ENCODE measurements around the gene FLVCR2. TPM values are rescaled to one million over a fixed set of nuclear protein-coding genes. Genes with fewer than 3 reads are reported as not detected.

The FLVCR2 gene
- total RNA-seq, 2 donors from 2014 or later, result 5.9 to 12.3 TPM

DNA sequence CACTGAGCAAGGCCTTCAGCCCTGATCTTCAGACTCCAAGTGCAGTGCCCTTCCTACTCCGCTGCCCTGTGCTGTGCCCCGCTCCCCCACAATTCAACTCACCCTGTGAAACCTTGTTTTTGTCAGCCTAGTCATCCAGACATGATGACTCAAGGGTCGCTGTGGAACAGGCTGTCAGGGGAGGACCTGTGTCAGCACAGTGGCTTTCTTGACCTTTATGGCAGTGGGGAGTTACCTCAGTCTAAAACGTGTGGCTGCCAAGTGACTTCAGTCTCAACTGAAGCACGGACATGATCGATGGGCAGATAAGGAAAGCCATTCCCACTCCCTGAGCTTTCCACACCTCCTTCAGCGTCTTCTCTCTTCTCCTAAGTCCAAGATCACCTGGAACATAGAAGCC lies 16.3 kb upstream of the FLVCR2 start:
- Mint-ChIP-seq H3K4me3 (peak overlapping the region; percentile 77 to 85), H3K27me3 (ENCODE audit: low read depth) (no peaks in the 10 kb centered on the region)

GRCh38 chr14:75562489-75562888 lies 15.9 kb upstream of the FLVCR2 start:
- H3K36me3 Mint-ChIP-seq (ENCODE audit: insufficient read depth in 2 of 2), result peaks cover 6 to 22% of the 10 kb centered on the region in 2 donors
- peak; percentile 33 to 42 for ATAC-seq (replicated peaks in 1 of 2)
- H3K27ac Mint-ChIP-seq, result peak overlapping the region; percentile 95
- no peaks in the 10 kb centered on the region for H3K27me3 Mint-ChIP-seq (ENCODE audit: low read depth)
- peak overlapping the region; percentile 77 to 85 for H3K4me3 Mint-ChIP-seq
- H3K4me1 Mint-ChIP-seq (ENCODE audit: low read depth), result peaks cover 98% of the 10 kb centered on the region
- no peak for DNase-seq
- H3K9me3 Mint-ChIP-seq, result peaks cover 4 to 5% of the 10 kb centered on the region in 2 donors

More for the DNA sequence above, 16.3 kb upstream of the FLVCR2 start:
- peaks cover 96% of the 10 kb centered on the region for H3K4me1 Mint-ChIP-seq (ENCODE audit: low read depth)
- peak; percentile 85 to 89 for DNase-seq
- H3K36me3 Mint-ChIP-seq (ENCODE audit: insufficient read depth in 2 of 2), result peaks cover 6 to 22% of the 10 kb centered on the region in 2 donors
- peak overlapping the region; percentile 95 for H3K27ac Mint-ChIP-seq
- peak; percentile 71 to 73 for ATAC-seq (replicated peaks in 1 of 2)
- H3K9me3 Mint-ChIP-seq, result peaks cover 4 to 5% of the 10 kb centered on the region in 2 donors

GRCh38 chr14:75563931-75564330 lies 14.5 kb upstream of the FLVCR2 start:
- Mint-ChIP-seq H3K36me3 (ENCODE audit: insufficient read depth in 2 of 2) (peaks cover 4 to 20% of the 10 kb centered on the region in 2 donors), H3K4me3 (no peak overlapping the region), H3K27ac (no peak overlapping the region), H3K27me3 (ENCODE audit: low read depth) (no peaks in the 10 kb centered on the region), H3K9me3 (peaks cover 4 to 5% of the 10 kb centered on the region in 2 donors), H3K4me1 (ENCODE audit: low read depth) (peaks cover 99% of the 10 kb centered on the region)
- no peak for DNase-seq
- no peak for ATAC-seq (replicated peaks in 1 of 2)

GRCh38 chr14:75565056-75565455 lies 13.4 kb upstream of the FLVCR2 start:
- ATAC-seq (replicated peaks in 1 of 2) (no peak), DNase-seq (no peak)
- H3K4me3 Mint-ChIP-seq, result peak overlapping the region in 1 of 2 donors; percentile 85
- no peak overlapping the region for H3K27ac Mint-ChIP-seq
- no peaks in the 10 kb centered on the region for H3K27me3 Mint-ChIP-seq (ENCODE audit: low read depth)
- H3K36me3 Mint-ChIP-seq (ENCODE audit: insufficient read depth in 2 of 2), result peaks cover 4 to 16% of the 10 kb centered on the region in 2 donors
- H3K9me3 Mint-ChIP-seq, result peaks cover 4 to 5% of the 10 kb centered on the region in 2 donors
- H3K4me1 Mint-ChIP-seq (ENCODE audit: low read depth), result peaks cover 99% of the 10 kb centered on the region

- peaks cover 99% of the 10 kb centered on the region for H3K4me1 Mint-ChIP-seq (ENCODE audit: low read depth)
- peak overlapping the region; percentile 83 for H3K27ac Mint-ChIP-seq
- ATAC-seq (replicated peaks in 1 of 2) (peak; percentile 79 to 83), DNase-seq (peak; percentile 85 to 93)
- H3K36me3 Mint-ChIP-seq (ENCODE audit: insufficient read depth in 2 of 2), result peaks cover 9 to 16% of the 10 kb centered on the region in 2 donors
- H3K9me3 Mint-ChIP-seq, result peaks cover 4 to 5% of the 10 kb centered on the region in 2 donors
- H3K4me3 Mint-ChIP-seq, result peak overlapping the region; percentile 85 to 88
- H3K27me3 Mint-ChIP-seq (ENCODE audit: low read depth), result no peaks in the 10 kb centered on the region
Measured at GRCh38 chr14:75566321-75566720, 12.1 kb upstream of the FLVCR2 start.

DNA sequence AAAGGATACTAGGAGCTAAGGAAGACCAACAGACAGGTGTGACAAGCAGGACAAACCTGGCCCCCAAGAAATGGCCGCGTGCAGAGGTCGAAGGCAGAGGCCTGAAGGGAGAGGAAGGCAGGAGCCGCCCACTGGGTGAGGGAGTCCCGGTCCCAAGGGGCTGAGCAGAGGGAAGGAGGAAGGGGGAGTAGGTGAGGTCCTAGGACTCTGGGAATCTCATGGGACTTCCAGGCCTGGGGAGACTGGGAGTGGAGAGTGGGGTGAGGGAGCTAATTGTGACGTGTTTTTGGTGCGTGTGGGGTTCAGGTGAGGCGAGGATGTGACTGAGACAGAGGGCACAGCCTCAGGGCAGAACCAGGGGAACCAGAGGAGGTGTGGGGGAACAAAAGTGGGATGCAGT lies 11.7 kb upstream of the FLVCR2 start:
- Mint-ChIP-seq H3K9me3 (peaks cover 3% of the 10 kb centered on the region in 2 donors), H3K4me1 (ENCODE audit: low read depth) (peaks cover 99% of the 10 kb centered on the region), H3K36me3 (ENCODE audit: insufficient read depth in 2 of 2) (peaks cover 9 to 16% of the 10 kb centered on the region in 2 donors), H3K4me3 (peak overlapping the region; percentile 85 to 88), H3K27ac (peak overlapping the region; percentile 83), H3K27me3 (ENCODE audit: low read depth) (peaks cover 2% of the 10 kb centered on the region)
- DNase-seq (no peak), ATAC-seq (replicated peaks in 1 of 2) (peak; percentile 5 to 6)

DNA sequence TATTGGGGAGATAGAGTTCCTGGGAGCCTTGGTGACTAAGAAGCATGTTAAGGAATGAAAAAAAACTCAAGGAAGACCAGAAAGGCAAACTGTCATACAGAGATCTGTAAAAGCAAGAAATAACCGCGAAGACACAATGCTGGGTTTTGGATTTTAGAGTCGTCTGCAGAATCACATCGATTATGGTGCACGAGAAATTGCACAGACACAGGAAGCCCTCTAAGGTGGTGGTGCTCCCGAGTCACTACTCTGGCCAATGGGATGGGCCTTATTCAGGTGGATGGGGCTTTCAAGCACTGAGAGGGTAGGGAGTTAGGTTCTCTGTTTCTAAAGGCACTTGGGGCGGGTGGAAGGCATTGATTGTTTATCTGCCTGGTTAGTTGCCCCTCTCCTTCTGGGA lies 10.3 kb upstream of the FLVCR2 start:
- DNase-seq (no peak), ATAC-seq (replicated peaks in 1 of 2) (peak in 1 of 2 donors; percentile 3)
- no peaks in the 10 kb centered on the region for H3K9me3 Mint-ChIP-seq
- H3K4me1 Mint-ChIP-seq (ENCODE audit: low read depth), result peaks cover 92% of the 10 kb centered on the region
- peaks cover 9 to 14% of the 10 kb centered on the region in 2 donors for H3K36me3 Mint-ChIP-seq (ENCODE audit: insufficient read depth in 2 of 2)
- peak overlapping the region; percentile 80 to 85 for H3K4me3 Mint-ChIP-seq
- H3K27me3 Mint-ChIP-seq (ENCODE audit: low read depth), result peaks cover 8% of the 10 kb centered on the region
- peak overlapping the region; percentile 92 for H3K27ac Mint-ChIP-seq

DNA sequence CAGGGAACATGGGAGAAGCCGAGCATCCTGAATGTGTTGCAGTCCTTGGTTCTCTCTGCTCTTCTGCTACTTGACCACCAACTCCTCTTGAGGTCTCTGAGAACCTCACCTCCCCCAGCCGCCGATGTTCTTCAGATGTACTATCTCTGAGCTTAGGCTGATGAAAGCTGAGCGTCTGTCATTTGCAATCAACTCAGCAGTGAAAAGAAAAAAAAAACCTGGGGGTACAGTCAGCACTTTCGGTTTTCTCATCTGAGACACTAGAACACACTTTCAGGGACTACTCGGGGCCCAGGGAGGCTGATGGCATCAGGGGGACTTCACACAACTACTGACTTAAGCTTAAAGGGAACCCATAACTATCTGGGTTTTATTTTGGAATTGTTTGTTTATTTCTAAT lies 9.6 kb upstream of the FLVCR2 start:
- ATAC-seq (replicated peaks in 1 of 2) (peak; percentile 25 to 32), DNase-seq (peak; percentile 65 to 67)
- peaks cover 8% of the 10 kb centered on the region for H3K27me3 Mint-ChIP-seq (ENCODE audit: low read depth)
- peak overlapping the region; percentile 76 for H3K27ac Mint-ChIP-seq
- H3K36me3 Mint-ChIP-seq (ENCODE audit: insufficient read depth in 2 of 2), result peaks cover 9 to 13% of the 10 kb centered on the region in 2 donors
- H3K4me3 Mint-ChIP-seq, result peak overlapping the region; percentile 80 to 85
- H3K4me1 Mint-ChIP-seq (ENCODE audit: low read depth), result peaks cover 86% of the 10 kb centered on the region
- no peaks in the 10 kb centered on the region for H3K9me3 Mint-ChIP-seq

DNA sequence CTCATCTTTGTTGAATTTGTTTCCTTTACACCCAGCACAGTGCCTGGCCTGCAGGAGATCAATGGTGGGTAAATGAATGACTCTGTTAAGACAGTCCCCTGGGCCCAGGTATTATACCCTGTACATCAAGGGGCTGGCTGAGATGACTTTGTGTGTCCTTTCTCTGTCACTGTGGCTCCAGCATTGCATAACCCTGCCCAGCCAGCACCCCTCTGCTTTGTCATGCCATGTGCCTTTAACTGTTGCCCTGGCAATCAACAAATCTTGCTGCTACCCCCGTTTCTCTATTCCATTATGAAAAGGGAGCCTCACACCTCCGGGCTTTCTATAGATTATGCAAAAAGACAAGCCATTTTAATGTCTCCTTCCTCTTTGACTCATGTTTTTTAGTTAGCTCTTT lies 7.6 kb upstream of the FLVCR2 start:
- peak; percentile 30 to 52 for ATAC-seq (replicated peaks in 1 of 2)
- peak overlapping the region; percentile 74 for H3K27ac Mint-ChIP-seq
- DNase-seq, result peak; percentile 51 to 66
- H3K36me3 Mint-ChIP-seq (ENCODE audit: insufficient read depth in 2 of 2), result peaks cover 9 to 11% of the 10 kb centered on the region in 2 donors
- peak overlapping the region; percentile 54 to 59 for H3K4me3 Mint-ChIP-seq
- peaks cover 67% of the 10 kb centered on the region for H3K4me1 Mint-ChIP-seq (ENCODE audit: low read depth)
- H3K9me3 Mint-ChIP-seq, result no peaks in the 10 kb centered on the region
- H3K27me3 Mint-ChIP-seq (ENCODE audit: low read depth), result peaks cover 8% of the 10 kb centered on the region

DNA sequence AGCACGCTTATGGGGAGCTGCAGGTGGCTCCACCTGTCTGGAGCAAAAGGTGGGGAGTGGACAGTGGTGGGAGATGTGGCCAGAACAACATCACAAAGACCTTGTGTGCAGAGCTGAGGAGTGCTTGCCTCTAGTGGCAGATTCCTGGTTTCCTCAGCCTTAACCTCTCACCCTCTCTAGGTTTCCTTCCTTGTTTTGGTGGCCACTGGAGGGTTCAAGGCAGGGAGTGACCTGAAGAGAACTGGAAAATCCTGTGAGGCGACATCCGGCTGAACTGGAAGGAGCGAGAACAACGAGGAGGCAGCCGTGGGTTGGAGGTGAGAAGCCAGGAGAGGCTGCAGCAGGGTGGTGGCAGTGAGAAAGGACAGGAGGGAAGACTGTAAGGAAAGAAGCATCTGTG lies 6.3 kb upstream of the FLVCR2 start:
- Mint-ChIP-seq H3K36me3 (ENCODE audit: insufficient read depth in 2 of 2) (peaks cover 4% of the 10 kb centered on the region in 2 donors), H3K27ac (no peak overlapping the region), H3K4me3 (no peak overlapping the region), H3K27me3 (ENCODE audit: low read depth) (peaks cover 8% of the 10 kb centered on the region), H3K4me1 (ENCODE audit: low read depth) (peaks cover 60% of the 10 kb centered on the region), H3K9me3 (no peaks in the 10 kb centered on the region)
- DNase-seq (no peak), ATAC-seq (replicated peaks in 1 of 2) (no peak)

DNA sequence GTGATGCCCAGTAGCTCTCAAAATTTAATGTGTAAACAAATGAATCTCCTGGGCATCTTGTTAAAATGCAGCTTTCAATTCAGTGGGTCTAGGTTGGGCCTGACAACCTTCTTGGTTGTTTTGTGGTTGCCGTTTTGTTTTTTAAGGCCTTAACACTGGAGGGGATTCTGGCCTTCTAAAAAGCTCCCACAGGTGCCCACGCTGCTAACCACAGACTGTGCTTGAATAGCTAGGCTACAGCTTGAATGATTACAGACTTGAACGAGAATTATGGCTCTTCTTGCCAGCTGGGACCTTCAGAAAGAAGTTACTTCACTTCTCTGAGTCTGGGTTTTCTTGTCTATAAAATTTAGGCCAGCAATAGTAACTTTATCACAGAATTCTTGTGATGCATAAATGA lies 1.3 kb upstream of the FLVCR2 start:
- H3K36me3 Mint-ChIP-seq (ENCODE audit: insufficient read depth in 2 of 2), result no peaks in the 10 kb centered on the region
- H3K9me3 Mint-ChIP-seq, result no peaks in the 10 kb centered on the region
- DNase-seq, result peak in 1 of 2 donors; percentile 37
- H3K4me3 Mint-ChIP-seq, result peak overlapping the region in 1 of 2 donors; percentile 91
- peak in 1 of 2 donors; percentile 33 for ATAC-seq (replicated peaks in 1 of 2)
- H3K4me1 Mint-ChIP-seq (ENCODE audit: low read depth), result peaks cover 34% of the 10 kb centered on the region
- peaks cover 2% of the 10 kb centered on the region for H3K27me3 Mint-ChIP-seq (ENCODE audit: low read depth)
- H3K27ac Mint-ChIP-seq, result no peak overlapping the region

- DNase-seq (peak; percentile 79 to 82), ATAC-seq (replicated peaks in 1 of 2) (peak; percentile 89 to 93)
- Mint-ChIP-seq H3K27ac (peak overlapping the region; percentile 69), H3K4me1 (ENCODE audit: low read depth) (peaks cover 30% of the 10 kb centered on the region), H3K36me3 (ENCODE audit: insufficient read depth in 2 of 2) (no peaks in the 10 kb centered on the region), H3K27me3 (ENCODE audit: low read depth) (no peaks in the 10 kb centered on the region), H3K4me3 (peak overlapping the region in 1 of 2 donors; percentile 91), H3K9me3 (no peaks in the 10 kb centered on the region)
Measured at GRCh38 chr14:75577729-75578101, 705 bp upstream of the FLVCR2 start.

DNA sequence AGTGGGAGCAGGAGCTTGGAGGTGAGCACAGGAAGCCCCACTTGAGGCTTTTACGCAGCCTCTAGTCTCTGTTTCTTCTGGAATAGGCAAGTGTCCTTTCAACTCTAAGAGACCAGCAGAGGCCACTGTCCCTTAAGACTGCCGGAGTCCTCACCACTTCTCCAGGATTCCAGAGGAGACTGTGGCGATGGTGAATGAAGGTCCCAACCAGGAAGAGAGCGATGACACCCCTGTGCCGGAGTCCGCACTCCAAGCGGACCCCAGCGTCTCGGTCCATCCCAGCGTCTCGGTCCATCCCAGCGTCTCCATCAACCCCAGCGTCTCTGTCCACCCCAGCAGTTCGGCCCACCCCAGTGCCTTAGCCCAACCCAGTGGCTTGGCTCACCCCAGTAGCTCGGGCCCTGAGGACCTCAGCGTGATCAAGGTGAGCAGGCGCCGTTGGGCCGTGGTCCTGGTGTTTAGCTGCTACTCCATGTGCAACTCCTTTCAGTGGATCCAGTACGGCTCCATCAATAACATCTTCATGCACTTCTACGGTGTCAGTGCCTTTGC lies 442 bp downstream of the FLVCR2 start:
- Mint-ChIP-seq H3K4me3 (peak overlapping the region in 1 of 2 donors; percentile 91), H3K27me3 (ENCODE audit: low read depth) (no peaks in the 10 kb centered on the region), H3K4me1 (ENCODE audit: low read depth) (peaks cover 30% of the 10 kb centered on the region), H3K9me3 (no peaks in the 10 kb centered on the region), H3K36me3 (ENCODE audit: insufficient read depth in 2 of 2) (no peaks in the 10 kb centered on the region), H3K27ac (no peak overlapping the region)
- DNase-seq (no peak), ATAC-seq (replicated peaks in 1 of 2) (peak in 1 of 2 donors; percentile 10)
